ENCODE results near the gene KRTAP4-6.
"Not testable (repeated sequence)": the region's sequence is repeated elsewhere in the genome, so short reads cannot be mapped to it uniquely, and the experiment has no call there.

The KRTAP4-6 gene

GRCh38 chr17:41140360-41141131 lies at the start of gene KRTAP4-6:
Gene KRTAP4-6, minus strand, starts transcription at chr17:41140544. Its CDS starts 57 bp downstream, at chr17:41140487.
- no peak for DNase-seq

GRCh38 chr17:41189837-41190318 lies 49.5 kb upstream of the KRTAP4-6 start, which contains the start of gene KRTAP9-1:
Gene KRTAP9-1, plus strand, starts transcription at chr17:41189887. Its CDS starts 0 bp downstream, at chr17:41189887.
- DNase-seq = not testable (repeated sequence)

DNA sequence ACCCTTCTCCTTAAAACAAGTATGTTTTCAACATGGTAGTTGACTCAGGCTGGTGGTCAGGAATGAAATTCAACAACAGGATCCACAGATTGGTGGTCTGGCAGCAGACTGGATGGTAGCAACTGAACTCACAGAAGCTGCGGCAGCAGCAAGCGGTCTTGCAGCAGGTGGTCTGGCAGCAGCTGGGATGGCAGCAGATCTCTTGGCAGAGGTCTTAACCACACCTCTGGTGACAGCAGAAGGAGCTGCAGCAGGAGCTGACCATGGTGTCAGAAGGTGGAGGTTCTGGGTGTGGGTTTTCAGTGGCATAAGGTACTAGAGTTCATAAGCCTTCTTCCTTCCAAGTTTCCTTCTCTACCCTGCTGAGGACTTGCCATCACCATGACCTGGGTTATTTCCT lies 46.5 kb upstream of the KRTAP4-6 start:
- DNase-seq = no peak

DNA sequence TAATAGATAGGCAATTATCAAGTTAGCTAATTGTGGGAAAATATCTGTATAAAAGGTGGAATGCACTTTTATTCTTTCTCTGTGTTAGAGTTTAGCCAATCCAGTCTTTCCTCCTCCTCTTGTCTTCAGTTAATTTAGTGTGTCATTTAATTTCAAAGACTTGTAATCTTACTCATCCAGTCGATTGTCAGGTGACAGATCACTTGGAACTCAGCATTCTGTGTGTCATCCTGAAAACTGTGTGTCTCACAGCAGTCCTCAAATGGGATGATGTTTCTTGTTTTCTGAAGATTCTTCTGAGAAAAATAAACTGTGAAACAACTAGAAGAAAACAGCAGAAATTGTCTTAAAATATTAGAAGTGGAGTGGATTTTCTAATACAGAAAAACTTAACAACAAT lies 44.7 kb upstream of the KRTAP4-6 start:
- no peak for DNase-seq

GRCh38 chr17:41184480-41184961 lies 44.2 kb upstream of the KRTAP4-6 start, which contains the start of gene KRTAP4-1:
Gene KRTAP4-1, minus strand, starts transcription at chr17:41184911. Its CDS starts 57 bp downstream, at chr17:41184854.
- DNase-seq = no peak

DNA sequence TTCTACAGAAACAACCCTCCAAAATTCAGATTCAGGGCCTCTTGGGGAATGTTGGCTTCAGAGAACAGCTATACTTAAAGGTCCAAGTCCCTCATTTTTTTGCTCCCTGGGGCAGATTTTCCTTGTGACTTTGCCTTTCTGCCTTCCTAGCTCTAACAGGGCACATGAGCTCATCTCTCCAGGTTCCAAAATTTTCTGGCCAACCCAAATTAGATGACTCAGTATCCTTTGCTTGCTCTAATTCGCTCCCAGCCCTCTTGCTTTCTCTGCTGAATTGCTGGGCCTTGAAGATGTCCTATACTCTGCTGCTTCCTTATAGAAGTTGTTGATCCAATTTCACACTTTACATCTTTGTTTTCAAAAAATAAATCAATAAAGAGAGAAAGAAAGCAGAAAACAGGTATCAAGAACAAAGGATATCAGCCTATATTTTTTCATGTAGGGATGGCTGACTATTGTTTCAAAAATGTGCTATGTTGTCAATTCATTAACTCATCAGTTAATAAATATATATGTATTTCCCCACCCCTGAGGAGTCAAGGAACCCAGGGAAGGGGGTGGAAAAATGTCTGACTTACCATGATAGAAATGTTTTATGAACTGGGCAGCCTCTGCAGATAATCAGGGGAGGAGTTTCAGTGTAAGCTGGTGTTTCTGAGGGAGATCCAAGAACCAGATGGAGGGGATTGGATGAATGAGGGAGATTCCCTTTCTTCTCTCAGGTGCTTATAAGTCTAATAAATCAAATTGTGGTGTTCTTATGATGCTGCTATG lies 38.7 kb upstream of the KRTAP4-6 start:
- DNase-seq = no peak

DNA sequence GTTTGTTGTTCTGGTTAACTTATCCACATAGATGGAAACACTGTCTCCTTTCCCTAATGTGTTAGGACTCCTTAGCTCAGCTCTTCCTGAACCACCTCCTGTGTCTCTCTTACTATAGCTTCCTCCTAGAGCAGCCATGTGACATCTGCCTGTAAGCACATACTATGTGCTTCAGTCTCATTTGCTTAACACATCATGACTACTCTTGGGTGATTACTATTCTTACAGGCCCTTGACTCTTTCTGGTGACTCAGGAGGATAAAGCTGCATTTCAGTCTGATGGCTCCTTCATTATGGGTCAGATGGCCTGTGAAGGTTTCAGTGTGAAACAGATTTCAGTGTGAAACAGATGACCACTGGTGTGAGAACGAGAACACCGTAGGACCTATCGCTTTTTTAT lies 38.0 kb upstream of the KRTAP4-6 start:
- DNase-seq = no peak

DNA sequence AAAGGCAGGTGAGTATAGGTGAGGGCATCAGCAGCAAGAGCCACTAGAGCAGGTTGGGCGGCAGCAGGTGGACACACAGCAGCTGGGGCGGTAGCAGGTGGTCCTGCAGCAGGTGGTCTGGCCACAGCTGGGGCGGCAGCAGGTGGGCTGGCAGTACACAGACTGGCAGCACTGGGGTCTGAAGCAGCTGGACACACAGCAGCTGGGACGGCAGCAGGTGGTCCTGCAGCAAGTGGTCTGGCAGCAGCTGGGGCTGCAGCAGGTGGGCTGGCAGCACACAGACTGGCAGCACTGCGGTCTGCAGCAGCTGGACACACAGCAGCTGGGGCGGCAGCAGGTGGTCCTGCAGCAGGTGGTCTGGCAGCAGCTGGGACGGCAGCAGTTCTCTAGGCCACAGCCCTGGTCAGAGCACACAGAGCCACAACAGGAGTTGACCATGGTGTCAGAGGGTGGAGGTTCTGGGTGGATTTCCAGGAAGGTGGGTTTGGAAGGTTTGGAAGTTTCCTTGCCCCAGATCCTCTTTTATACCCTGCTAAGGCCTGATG lies 37.5 kb upstream of the KRTAP4-6 start, which contains the start of gene KRTAP4-2:
Gene KRTAP4-2, minus strand, starts transcription at position 495 of the 545 bp plus-strand sequence. Its CDS starts 57 bp downstream, at position 438.
- no peak for DNase-seq

- no peak for DNase-seq
These were observed 36.5 kb upstream of the KRTAP4-6 start for GRCh38 chr17:41176744-41177387.

DNA sequence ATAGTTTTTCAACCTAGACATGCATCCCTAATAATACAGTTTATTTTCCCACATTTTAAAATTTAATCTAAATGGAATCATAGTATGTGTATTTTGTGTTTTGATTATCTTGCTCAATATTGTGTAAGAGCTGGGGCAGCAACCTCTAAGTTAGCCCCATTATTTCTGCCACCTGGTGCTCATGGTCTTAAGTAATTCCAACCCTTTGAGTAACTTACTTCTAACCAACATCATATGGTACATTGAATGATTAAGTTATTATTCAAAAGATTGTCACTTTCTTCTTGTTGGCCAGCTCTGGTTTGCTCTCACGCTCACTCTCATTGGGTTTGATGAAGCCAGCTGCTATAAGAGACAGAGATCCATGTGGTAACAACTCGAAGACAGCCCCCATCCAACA lies 31.5 kb upstream of the KRTAP4-6 start:
- no peak for DNase-seq

GRCh38 chr17:41168121-41168520 lies 27.8 kb upstream of the KRTAP4-6 start, which contains the start of gene KRTAP4-3:
Gene KRTAP4-3, minus strand, starts transcription at chr17:41168221. Its CDS starts 49 bp downstream, at chr17:41168172.
- no peak for DNase-seq

- DNase-seq = no peak
These were observed 27.2 kb upstream of the KRTAP4-6 start for GRCh38 chr17:41167561-41167960.

DNA sequence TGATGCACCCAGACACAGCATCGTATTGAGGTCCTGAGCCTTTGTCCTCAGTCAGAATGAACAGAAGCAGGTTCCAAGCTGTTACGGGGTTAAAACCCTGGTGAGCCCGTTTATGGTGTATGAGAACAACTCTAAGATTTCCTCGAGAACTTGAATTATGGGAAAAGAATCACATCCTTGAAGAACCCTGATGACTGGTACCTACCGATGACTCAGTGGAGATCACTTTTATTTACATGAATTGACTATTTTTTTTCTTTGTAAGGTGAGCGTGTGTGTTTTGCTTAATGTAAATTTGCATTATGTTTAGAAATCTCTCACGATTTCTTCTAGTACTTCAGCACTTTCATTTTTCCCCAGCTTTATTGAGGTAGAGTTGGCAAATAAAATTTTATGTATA lies 23.5 kb upstream of the KRTAP4-6 start:
- no peak for DNase-seq

DNA sequence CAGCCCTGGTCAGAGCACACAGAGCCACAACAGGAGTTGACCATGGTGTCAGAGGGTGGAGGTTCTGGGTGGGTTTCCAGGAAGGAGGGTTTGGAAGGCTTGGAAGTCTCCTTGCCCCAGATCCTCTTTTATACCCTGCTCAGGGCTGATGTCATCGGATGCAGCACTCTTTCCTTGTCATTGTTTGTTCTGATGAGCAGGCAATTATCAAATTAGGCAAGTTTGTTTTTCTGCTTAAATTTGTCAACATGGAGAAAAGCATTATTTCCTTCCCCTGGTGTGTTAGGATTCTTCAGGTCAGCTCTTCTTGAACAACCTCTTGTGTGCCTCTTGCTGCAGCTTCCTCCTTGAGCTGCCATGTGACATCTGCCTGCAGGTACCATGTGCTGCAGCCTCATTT lies 20.3 kb upstream of the KRTAP4-6 start, which contains the start of gene KRTAP4-4:
Gene KRTAP4-4, minus strand, starts transcription at position 101 of the 400 bp plus-strand sequence. Its CDS starts 57 bp downstream, at position 44.
- no peak for DNase-seq

DNA sequence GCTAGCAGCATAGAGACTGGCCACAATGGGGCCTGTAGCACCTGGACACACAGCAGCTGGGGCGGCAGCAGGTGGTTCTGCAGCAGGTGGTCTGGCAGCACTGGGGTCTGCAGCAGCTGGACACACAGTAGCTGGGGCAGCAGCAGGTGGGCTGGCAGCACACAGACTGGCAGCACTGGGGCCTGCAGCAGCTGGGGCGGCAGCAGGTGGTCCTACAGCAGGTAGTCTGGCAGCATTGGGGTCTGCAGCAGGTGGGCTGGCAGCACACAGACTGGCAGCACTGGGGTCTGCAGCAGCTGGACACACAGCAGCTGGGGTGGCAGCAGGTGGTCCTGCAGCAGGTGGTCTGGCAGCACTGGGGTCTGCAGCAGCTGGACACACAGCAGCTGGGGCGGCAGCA lies 19.8 kb upstream of the KRTAP4-6 start:
- DNase-seq = not testable (repeated sequence)

DNA sequence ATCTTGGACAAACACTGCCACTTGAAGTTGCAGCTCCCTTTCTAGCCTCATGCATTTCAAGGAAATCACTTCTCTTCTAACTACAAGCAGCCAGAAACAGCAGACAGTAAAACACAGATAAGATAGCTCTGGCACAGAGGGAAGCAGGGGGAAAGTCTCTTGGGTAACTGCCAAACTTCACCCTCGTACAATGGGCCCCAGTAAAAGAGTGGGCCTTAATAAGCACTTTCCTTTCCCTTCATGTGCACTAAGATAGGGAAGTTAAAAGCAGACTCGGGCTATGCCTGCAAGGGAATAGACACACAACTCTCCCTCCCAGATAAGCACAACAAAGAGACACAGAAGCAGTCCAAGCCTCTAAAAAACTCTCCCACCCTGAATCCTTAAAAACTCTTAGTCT lies 13.5 kb upstream of the KRTAP4-6 start:
- DNase-seq = no peak

- DNase-seq = no peak
These were observed 11.2 kb upstream of the KRTAP4-6 start for GRCh38 chr17:41151525-41151924.

GRCh38 chr17:41150026-41150425 lies 9.7 kb upstream of the KRTAP4-6 start:
- DNase-seq = no peak

GRCh38 chr17:41149652-41149985 lies 9.3 kb upstream of the KRTAP4-6 start, which contains the start of gene KRTAP4-5:
Gene KRTAP4-5, minus strand, starts transcription at chr17:41149825. Its CDS starts 58 bp downstream, at chr17:41149767.
- no peak for DNase-seq

- DNase-seq = not testable (repeated sequence)
These were observed 8.8 kb upstream of the KRTAP4-6 start for GRCh38 chr17:41148971-41149651.

GRCh38 chr17:41147531-41148204 lies 7.3 kb upstream of the KRTAP4-6 start:
- no peak for DNase-seq

Measured in CD4-positive, alpha-beta T cell treated with Interleukin-17A for 4 hours (primary cell).